Smooth muscle cell (in vitro differentiated cells): ENCODE results near the gene CCDC71L. TPM values are rescaled to one million over a fixed set of nuclear protein-coding genes. Genes with fewer than 3 reads are reported as not detected.

Source experiments
- DNase-seq: peaks from one replicate; lab custom pipeline; 2025; ENCODE audit not compliant: unreplicated experiment; lab: John Stamatoyannopoulos, UW
- H2AFZ ChIP-seq: fragments of 200-600 bp; sonication (generic); 2 replicates; pipeline ENCODE4 v1.6.0; 2016; ENCODE audit warnings: antibody characterized with exemption, low read depth, mild to moderate bottlenecking
- H3F3A ChIP-seq: fragments of 200-600 bp; sonication (generic); 2 replicates; pipeline ENCODE4 v1.6.0; 2017; ENCODE audit warnings: antibody characterized with exemption, low read depth
- H3K27ac ChIP-seq: fragments of 200-600 bp; sonication (generic); 2 replicates; pipeline ENCODE4 v1.5.1; 2016; ENCODE audit warnings: low read depth, mild to moderate bottlenecking
- H3K27me3 ChIP-seq: fragments of 200-600 bp; sonication (generic); 2 replicates; pipeline ENCODE4 v1.6.1; 2016; ENCODE audit warnings: low read depth, mild to moderate bottlenecking
- H3K36me3 ChIP-seq: fragments of 200-600 bp; sonication (generic); 2 replicates; pipeline ENCODE4 v1.5.1; 2016; ENCODE audit warnings: low read depth
- H3K4me1 ChIP-seq: fragments of 200-600 bp; sonication (generic); 2 replicates; pipeline ENCODE4 v1.5.1; 2016; ENCODE audit warnings: low read depth
- H3K4me2 ChIP-seq: fragments of 200-600 bp; sonication (generic); 2 replicates; pipeline ENCODE4 v1.6.0; 2016; ENCODE audit warnings: mild to moderate bottlenecking
- H3K4me3 ChIP-seq: fragments of 200-600 bp; sonication (generic); 2 replicates; pipeline ENCODE4 v1.5.1; 2016; ENCODE audit warnings: mild to moderate bottlenecking
- H3K79me2 ChIP-seq: fragments of 200-600 bp; sonication (generic); 2 replicates; pipeline ENCODE4 v1.6.0; 2016; ENCODE audit warnings: low read depth, mild to moderate bottlenecking
- H3K9ac ChIP-seq: fragments of 200-600 bp; sonication (generic); 2 replicates; pipeline ENCODE4 v1.6.0; 2016; ENCODE audit warnings: low read depth
- H3K9me3 ChIP-seq: fragments of 200-600 bp; sonication (generic); replicated peaks from 2 replicates; pipeline ENCODE4 v1.5.1; 2016; ENCODE audit warnings: low read depth
- H4K20me1 ChIP-seq: fragments of 200-600 bp; sonication (generic); 2 replicates; pipeline ENCODE4 v1.6.0; 2016; ENCODE audit warnings: low read depth
- CTCF ChIP-seq: fragments of 200-600 bp; sonication (generic); IDR thresholded peaks from 2 replicates; pipeline ENCODE4 v1.5.1; 2017; ENCODE audit warnings: borderline replicate concordance, mild to moderate bottlenecking, antibody characterized with exemption; ENCODE audit not compliant: insufficient read depth, poor library complexity, severe bottlenecking
- WGBS: methylation state at CpG from one replicate; pipeline ENCODE4 v1.1.7; 2016; ENCODE audit warnings: low lambda C conversion rate; 5-methylcytosine and 5-hydroxymethylcytosine counted together
- polyA plus RNA-seq: library from polyadenylated mRNA; unstranded; fragments of >200 nt; fragmentation: Nextera tagmentation; extraction: Ambion mirVana; gene quantifications from 2 replicates; pipeline ENCODE4 v1.2.1, GENCODE V29; 2016
- total RNA-seq: library from RNA; depleted of rRNA; stranded (reverse); fragments of >200 nt; gene quantifications from 2 replicates; pipeline ENCODE4 v1.2.3, GENCODE V29; 2014

CCDC71L gene
- total and polyA plus RNA-seq, 2 experiments from 2014 or later: 21.0 to 35.7 TPM

GRCh38 chr7:106611911-106612310 lies 49.0 kb downstream of the CCDC71L start:
- TF ChIP-seq CTCF: no peak
- Histone ChIP-seq H3K36me3 (no peaks in the 10 kb centered on the region), H3F3A (peaks cover 6% of the 10 kb centered on the region), H3K27me3 (no peaks in the 10 kb centered on the region), H4K20me1 (no peaks in the 10 kb centered on the region), H3K79me2 (no peaks in the 10 kb centered on the region), H2AFZ (no peak overlapping the region), H3K27ac (no peak overlapping the region), H3K4me1 (peaks cover 7% of the 10 kb centered on the region), H3K4me2 (no peak overlapping the region), H3K9me3 (no peaks in the 10 kb centered on the region), H3K4me3 (no peak overlapping the region), H3K9ac (no peak overlapping the region)
- no peak for DNase-seq
- WGBS: 64% methylated on average over 3 of the region's 3 CpGs

- Histone ChIP-seq H3K4me3 (no peak overlapping the region), H3K9me3 (no peaks in the 10 kb centered on the region), H3K27ac (no peak overlapping the region), H3K4me2 (no peak overlapping the region), H3K79me2 (no peaks in the 10 kb centered on the region), H3K27me3 (no peaks in the 10 kb centered on the region), H3K36me3 (no peaks in the 10 kb centered on the region), H4K20me1 (no peaks in the 10 kb centered on the region), H3K4me1 (peaks cover 7% of the 10 kb centered on the region), H3K9ac (no peak overlapping the region), H2AFZ (no peak overlapping the region), H3F3A (peaks cover 3% of the 10 kb centered on the region)
- no peak for TF ChIP-seq CTCF
- WGBS: 81% methylated on average over 6 of the region's 6 CpGs
- no peak for DNase-seq
Measured at GRCh38 chr7:106610996-106611886, 49.7 kb downstream of the CCDC71L start.

- Histone ChIP-seq H2AFZ (peak overlapping the region; percentile 64), H3K9ac (no peak overlapping the region), H3K4me1 (peaks cover 4% of the 10 kb centered on the region), H3F3A (no peaks in the 10 kb centered on the region), H3K27ac (peak overlapping the region; percentile 86), H3K36me3 (no peaks in the 10 kb centered on the region), H4K20me1 (no peaks in the 10 kb centered on the region), H3K4me2 (peak overlapping the region; percentile 33), H3K79me2 (no peaks in the 10 kb centered on the region), H3K27me3 (no peaks in the 10 kb centered on the region), H3K4me3 (no peak overlapping the region), H3K9me3 (no peaks in the 10 kb centered on the region)
- DNase-seq: no peak
- WGBS: 72% methylated on average over 5 of the region's 5 CpGs
- no peak for TF ChIP-seq CTCF
Measured at GRCh38 chr7:106609416-106609815, 51.5 kb downstream of the CCDC71L start.
